Measurements from ENCODE around the gene LYPD3. TPM values are rescaled to one million over a fixed set of nuclear protein-coding genes. Genes with fewer than 3 reads are reported as not detected.

LYPD3 gene
- total RNA-seq, 1 donor, result 0.43 TPM

- DNase-seq (ENCODE audit: low read depth), result no peak
- no peak for TF ChIP-seq CTCF (IDR thresholded peaks at IDR 0.05; ENCODE audit: insufficient read depth, low read depth, low read length)
- no peak overlapping the region for H3K4me3 ChIP-seq (ENCODE audit: low read depth, low read length)
Observed at GRCh38 chr19:43488179-43488578, 22.8 kb upstream of the LYPD3 start.

DNA sequence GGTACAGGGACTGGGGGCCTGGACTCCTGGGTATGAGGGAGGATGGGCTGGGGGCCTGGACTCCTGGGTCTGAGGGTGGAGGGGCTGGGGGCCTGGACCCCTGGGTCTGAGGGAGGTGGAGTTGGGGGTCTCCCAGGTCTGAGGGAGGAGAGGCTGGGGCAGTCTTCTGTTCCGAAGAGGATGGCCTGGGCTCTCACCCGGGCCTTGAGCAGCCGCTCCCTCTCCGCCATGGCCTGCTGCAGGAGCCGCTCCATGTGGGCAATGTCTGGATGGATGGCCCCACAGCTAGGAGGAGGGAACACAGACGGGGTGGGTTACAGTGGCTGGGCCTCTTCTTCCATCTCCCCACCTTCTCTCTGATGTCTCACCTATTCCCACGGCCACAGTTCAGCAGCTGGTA lies 21.0 kb upstream of the LYPD3 start:
- TF ChIP-seq CTCF (IDR thresholded peaks at IDR 0.05; ENCODE audit: insufficient read depth, low read depth, low read length), result no peak
- no peak for DNase-seq (ENCODE audit: low read depth)
- H3K4me3 ChIP-seq (ENCODE audit: low read depth, low read length), result no peak overlapping the region

- H3K4me3 ChIP-seq (ENCODE audit: low read depth, low read length), result no peak overlapping the region
- no peak for DNase-seq (ENCODE audit: low read depth)
- no peak for TF ChIP-seq CTCF (IDR thresholded peaks at IDR 0.05; ENCODE audit: insufficient read depth, low read depth, low read length)
Observed at GRCh38 chr19:43485951-43486350, 20.5 kb upstream of the LYPD3 start.

DNA sequence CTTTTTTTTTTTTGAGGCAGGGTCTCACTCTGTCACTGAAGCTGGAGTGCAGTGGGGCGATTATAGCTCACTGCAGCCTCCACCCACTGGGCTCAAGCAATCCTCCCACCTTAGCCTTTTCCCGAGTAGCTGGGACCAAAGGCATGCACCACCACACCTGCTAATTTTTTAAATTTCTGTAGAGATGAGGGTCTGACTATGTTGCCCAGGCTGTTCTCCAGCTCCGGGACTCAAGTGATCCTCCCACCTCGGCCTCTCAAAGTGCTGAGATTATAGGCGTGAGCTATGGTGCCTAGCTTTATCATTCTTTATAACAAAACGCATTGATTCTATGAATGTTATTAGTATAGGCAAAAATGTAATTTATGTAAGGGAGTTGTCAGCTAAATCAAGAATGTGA lies 17.9 kb upstream of the LYPD3 start:
- TF ChIP-seq CTCF (IDR thresholded peaks at IDR 0.05; ENCODE audit: insufficient read depth, low read depth, low read length), result no peak
- DNase-seq (ENCODE audit: low read depth), result no peak

GRCh38 chr19:43482193-43482592 lies 16.8 kb upstream of the LYPD3 start:
- no peak for DNase-seq (ENCODE audit: low read depth)
- no peak for TF ChIP-seq CTCF (IDR thresholded peaks at IDR 0.05; ENCODE audit: insufficient read depth, low read depth, low read length)
- H3K4me3 ChIP-seq (ENCODE audit: low read depth, low read length), result no peak overlapping the region

More for the DNA sequence above, 17.9 kb upstream of the LYPD3 start:
- H3K4me3 ChIP-seq (ENCODE audit: low read depth, low read length), result no peak overlapping the region

- no peak for TF ChIP-seq CTCF (IDR thresholded peaks at IDR 0.05; ENCODE audit: insufficient read depth, low read depth, low read length)
Observed at GRCh38 chr19:43481701-43482100, 16.3 kb upstream of the LYPD3 start.

DNA sequence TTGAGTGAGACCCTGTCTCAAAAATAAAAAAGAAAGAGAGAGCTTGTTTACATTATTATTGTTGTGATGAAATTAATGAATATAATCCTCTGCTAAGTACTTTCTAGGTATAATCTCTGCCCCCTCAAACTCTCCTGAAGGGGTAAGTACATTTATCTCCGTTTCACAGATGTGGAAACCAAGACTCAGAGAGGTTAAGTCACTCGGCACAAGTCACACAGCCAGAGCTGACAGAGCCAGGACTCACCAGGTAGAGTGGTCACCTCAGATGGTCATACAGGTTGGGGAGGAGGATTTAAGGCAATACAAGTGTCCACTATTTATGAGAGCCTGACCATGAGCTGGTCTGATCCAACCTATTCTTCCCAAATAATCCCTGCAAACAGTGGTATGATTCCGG lies 15.2 kb upstream of the LYPD3 start:
- TF ChIP-seq CTCF (IDR thresholded peaks at IDR 0.05; ENCODE audit: insufficient read depth, low read depth, low read length), result no peak
- H3K4me3 ChIP-seq (ENCODE audit: low read depth, low read length), result no peak overlapping the region
- DNase-seq (ENCODE audit: low read depth), result no peak

More at GRCh38 chr19:43481701-43482100, 16.3 kb upstream of the LYPD3 start:
- no peak overlapping the region for H3K4me3 ChIP-seq (ENCODE audit: low read depth, low read length)
- no peak for DNase-seq (ENCODE audit: low read depth)
